ENCODE data around the gene CDK13.

The CDK13 gene

DNA sequence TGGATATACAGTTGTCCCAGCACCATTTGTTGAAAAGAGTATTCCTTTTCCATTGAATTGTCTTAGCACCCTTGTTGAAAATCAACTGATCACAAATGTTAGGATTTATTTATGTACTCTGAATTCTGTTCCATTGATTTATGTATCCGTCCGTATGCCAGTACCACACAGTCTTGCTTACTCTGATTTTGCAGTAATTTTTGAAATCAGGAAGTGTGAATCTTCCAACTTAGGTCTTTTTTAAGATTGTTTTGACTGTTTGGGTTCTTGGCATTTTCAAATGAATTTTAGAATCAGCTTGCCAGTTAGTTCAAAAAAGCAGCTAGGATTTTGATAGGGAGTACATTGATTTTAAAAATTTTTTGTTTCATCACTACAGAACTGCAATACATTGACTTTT is 23.7 kb downstream of the CDK13 start:
- TF ChIP-seq CEBPB (IDR thresholded peaks at IDR 0.05) = no peak
- TF ChIP-seq, protein P1, sequence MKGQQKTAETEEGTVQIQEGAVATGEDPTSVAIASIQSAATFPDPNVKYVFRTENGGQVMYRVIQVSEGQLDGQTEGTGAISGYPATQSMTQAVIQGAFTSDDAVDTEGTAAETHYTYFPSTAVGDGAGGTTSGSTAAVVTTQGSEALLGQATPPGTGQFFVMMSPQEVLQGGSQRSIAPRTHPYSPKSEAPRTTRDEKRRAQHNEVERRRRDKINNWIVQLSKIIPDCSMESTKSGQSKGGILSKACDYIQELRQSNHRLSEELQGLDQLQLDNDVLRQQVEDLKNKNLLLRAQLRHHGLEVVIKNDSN (IDR thresholded peaks at IDR 0.05) = no peak
- TF ChIP-seq YY1 (IDR thresholded peaks at IDR 0.05; ENCODE audit: low read depth) = no peak
- TF ChIP-seq TEAD4 (IDR thresholded peaks at IDR 0.05) = no peak

GRCh38 chr7:39978230-39978934 is 28.3 kb downstream of the CDK13 start:
- TF ChIP-seq CEBPB (IDR thresholded peaks at IDR 0.05) (no peak), TEAD4 (IDR thresholded peaks at IDR 0.05) (no peak)
- TF ChIP-seq, protein P1 (IDR thresholded peaks at IDR 0.05) = no peak

- TF ChIP-seq EP300 (IDR thresholded peaks at IDR 0.05; ENCODE audit: borderline replicate concordance) (no peak), TEAD4 (IDR thresholded peaks at IDR 0.05) (no peak)
- TF ChIP-seq, protein P1 (IDR thresholded peaks at IDR 0.05) = no peak
These were observed 29.5 kb downstream of the CDK13 start for GRCh38 chr7:39979406-39980073.

GRCh38 chr7:39985398-39985918 is 35.4 kb downstream of the CDK13 start:
- TF ChIP-seq RAD21 (IDR thresholded peaks at IDR 0.05; ENCODE audit: low read depth) (no peak), ZBTB7A (IDR thresholded peaks at IDR 0.05; ENCODE audit: low read depth) (no peak), EP300 (IDR thresholded peaks at IDR 0.05; ENCODE audit: borderline replicate concordance) (no peak), TAF1 (IDR thresholded peaks at IDR 0.05; ENCODE audit: low read depth) (no peak), YY1 (IDR thresholded peaks at IDR 0.05; ENCODE audit: low read depth) (no peak), TCF12 (IDR thresholded peaks at IDR 0.05; ENCODE audit: low read depth) (no peak), TEAD4 (IDR thresholded peaks at IDR 0.05) (no peak), EGR1 (IDR thresholded peaks at IDR 0.05) (no peak), FOXM1 (IDR thresholded peaks at IDR 0.05; ENCODE audit: borderline replicate concordance, low read depth) (no peak), CREB1 (IDR thresholded peaks at IDR 0.05; ENCODE audit: low read depth) (no peak), CEBPB (IDR thresholded peaks at IDR 0.05) (no peak), NFIC (IDR thresholded peaks at IDR 0.05) (no peak)
- TF ChIP-seq, protein P2, sequence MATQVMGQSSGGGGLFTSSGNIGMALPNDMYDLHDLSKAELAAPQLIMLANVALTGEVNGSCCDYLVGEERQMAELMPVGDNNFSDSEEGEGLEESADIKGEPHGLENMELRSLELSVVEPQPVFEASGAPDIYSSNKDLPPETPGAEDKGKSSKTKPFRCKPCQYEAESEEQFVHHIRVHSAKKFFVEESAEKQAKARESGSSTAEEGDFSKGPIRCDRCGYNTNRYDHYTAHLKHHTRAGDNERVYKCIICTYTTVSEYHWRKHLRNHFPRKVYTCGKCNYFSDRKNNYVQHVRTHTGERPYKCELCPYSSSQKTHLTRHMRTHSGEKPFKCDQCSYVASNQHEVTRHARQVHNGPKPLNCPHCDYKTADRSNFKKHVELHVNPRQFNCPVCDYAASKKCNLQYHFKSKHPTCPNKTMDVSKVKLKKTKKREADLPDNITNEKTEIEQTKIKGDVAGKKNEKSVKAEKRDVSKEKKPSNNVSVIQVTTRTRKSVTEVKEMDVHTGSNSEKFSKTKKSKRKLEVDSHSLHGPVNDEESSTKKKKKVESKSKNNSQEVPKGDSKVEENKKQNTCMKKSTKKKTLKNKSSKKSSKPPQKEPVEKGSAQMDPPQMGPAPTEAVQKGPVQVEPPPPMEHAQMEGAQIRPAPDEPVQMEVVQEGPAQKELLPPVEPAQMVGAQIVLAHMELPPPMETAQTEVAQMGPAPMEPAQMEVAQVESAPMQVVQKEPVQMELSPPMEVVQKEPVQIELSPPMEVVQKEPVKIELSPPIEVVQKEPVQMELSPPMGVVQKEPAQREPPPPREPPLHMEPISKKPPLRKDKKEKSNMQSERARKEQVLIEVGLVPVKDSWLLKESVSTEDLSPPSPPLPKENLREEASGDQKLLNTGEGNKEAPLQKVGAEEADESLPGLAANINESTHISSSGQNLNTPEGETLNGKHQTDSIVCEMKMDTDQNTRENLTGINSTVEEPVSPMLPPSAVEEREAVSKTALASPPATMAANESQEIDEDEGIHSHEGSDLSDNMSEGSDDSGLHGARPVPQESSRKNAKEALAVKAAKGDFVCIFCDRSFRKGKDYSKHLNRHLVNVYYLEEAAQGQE (IDR thresholded peaks at IDR 0.05; ENCODE audit: low read depth) = no peak
- TF ChIP-seq, protein P3, sequence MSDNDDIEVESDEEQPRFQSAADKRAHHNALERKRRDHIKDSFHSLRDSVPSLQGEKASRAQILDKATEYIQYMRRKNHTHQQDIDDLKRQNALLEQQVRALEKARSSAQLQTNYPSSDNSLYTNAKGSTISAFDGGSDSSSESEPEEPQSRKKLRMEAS (IDR thresholded peaks at IDR 0.05) = no peak
- TF ChIP-seq, protein P1 (IDR thresholded peaks at IDR 0.05) = no peak

DNA sequence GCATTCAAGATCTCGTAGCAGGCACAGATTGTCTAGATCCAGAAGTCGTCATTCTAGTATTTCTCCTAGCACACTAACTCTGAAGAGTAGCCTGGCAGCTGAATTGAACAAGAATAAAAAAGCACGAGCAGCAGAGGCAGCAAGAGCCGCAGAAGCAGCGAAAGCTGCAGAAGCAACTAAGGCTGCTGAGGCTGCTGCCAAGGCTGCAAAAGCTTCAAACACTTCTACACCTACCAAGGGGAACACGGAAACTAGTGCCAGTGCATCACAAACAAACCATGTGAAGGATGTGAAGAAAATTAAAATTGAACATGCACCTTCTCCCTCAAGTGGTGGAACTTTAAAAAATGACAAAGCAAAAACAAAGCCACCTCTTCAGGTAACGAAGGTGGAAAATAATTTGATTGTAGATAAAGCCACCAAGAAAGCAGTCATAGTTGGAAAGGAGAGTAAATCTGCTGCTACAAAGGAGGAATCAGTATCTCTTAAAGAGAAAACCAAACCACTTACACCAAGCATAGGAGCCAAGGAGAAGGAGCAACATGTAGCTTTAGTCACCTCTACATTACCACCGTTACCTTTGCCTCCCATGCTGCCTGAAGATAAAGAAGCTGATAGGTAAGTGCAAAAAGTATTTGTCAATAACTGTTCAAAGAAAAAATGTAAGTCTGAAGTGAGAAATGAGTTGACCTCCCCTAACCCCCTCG is 37.7 kb downstream of the CDK13 start:
- TF ChIP-seq YY1 (IDR thresholded peaks at IDR 0.05; ENCODE audit: low read depth) (no peak), FOXM1 (IDR thresholded peaks at IDR 0.05; ENCODE audit: borderline replicate concordance, low read depth) (no peak), TEAD4 (IDR thresholded peaks at IDR 0.05) (no peak), CEBPB (IDR thresholded peaks at IDR 0.05) (no peak), EP300 (IDR thresholded peaks at IDR 0.05; ENCODE audit: borderline replicate concordance) (no peak), CREB1 (IDR thresholded peaks at IDR 0.05; ENCODE audit: low read depth) (no peak), RAD21 (IDR thresholded peaks at IDR 0.05; ENCODE audit: low read depth) (no peak), TAF1 (IDR thresholded peaks at IDR 0.05; ENCODE audit: low read depth) (no peak), TCF12 (IDR thresholded peaks at IDR 0.05; ENCODE audit: low read depth) (no peak), EGR1 (IDR thresholded peaks at IDR 0.05) (no peak)
- TF ChIP-seq, protein P3 (IDR thresholded peaks at IDR 0.05) = no peak
- TF ChIP-seq, protein P2 (IDR thresholded peaks at IDR 0.05; ENCODE audit: low read depth) = no peak
- TF ChIP-seq, protein P1 (IDR thresholded peaks at IDR 0.05) = no peak

All from Ishikawa (cell line).